Activated naive CD8-positive, alpha-beta T cell (primary cell): ENCODE data around the gene CENPO.

Experiments used
- H3K27ac Mint-ChIP-seq: one replicate; pipeline ENCODE4 v1.8.0; 2021; ENCODE audit warnings: mixed read lengths
- H3K27me3 Mint-ChIP-seq: one replicate; pipeline ENCODE4 v1.8.0; 2021; ENCODE audit warnings: mixed read lengths
- H3K36me3 Mint-ChIP-seq: one replicate; pipeline ENCODE4 v1.8.0; 2021; ENCODE audit warnings: mixed read lengths
- H3K4me1 Mint-ChIP-seq: one replicate; pipeline ENCODE4 v1.8.0; 2021; ENCODE audit warnings: low read depth, mixed read lengths
- H3K4me3 Mint-ChIP-seq: one replicate; pipeline ENCODE4 v1.8.0; 2021; ENCODE audit warnings: mild to moderate bottlenecking, mixed read lengths
- H3K9me3 Mint-ChIP-seq: one replicate; pipeline ENCODE4 v1.8.0; 2021; ENCODE audit warnings: low read depth, mixed read lengths

CENPO gene

GRCh38 chr2:24792874-24793760, at the start of gene CENPO, which contains the start of gene PTRHD1:
CENPO (plus strand) TSS chr2:24793425; CDS start chr2:24793920, 495 bp downstream.
PTRHD1 (minus strand) TSS chr2:24793391; CDS start chr2:24793377, 14 bp downstream.
- no peaks in the 10 kb centered on the region for H3K9me3 Mint-ChIP-seq
- peak within 1 kb of the TSS; percentile 94 for H3K4me3 Mint-ChIP-seq
- peaks cover 10% of the 10 kb centered on the region for H3K36me3 Mint-ChIP-seq
- H3K27me3 Mint-ChIP-seq, result no peaks in the 10 kb centered on the region
- peaks cover 23% of the 10 kb centered on the region for H3K4me1 Mint-ChIP-seq
- peak within 1 kb of the TSS; percentile 100 for H3K27ac Mint-ChIP-seq

GRCh38 chr2:24743924-24744323, 49.3 kb upstream of the CENPO start:
- Mint-ChIP-seq H3K36me3 (peaks cover 9% of the 10 kb centered on the region), H3K27me3 (no peaks in the 10 kb centered on the region), H3K27ac (no peak overlapping the region), H3K4me1 (peaks cover 14% of the 10 kb centered on the region), H3K4me3 (no peak overlapping the region), H3K9me3 (no peaks in the 10 kb centered on the region)

- H3K4me3 Mint-ChIP-seq, result no peak overlapping the region
- H3K9me3 Mint-ChIP-seq, result no peaks in the 10 kb centered on the region
Measured at GRCh38 chr2:24744356-24744755, 48.9 kb upstream of the CENPO start.

GRCh38 chr2:24745825-24746224, 47.4 kb upstream of the CENPO start:
- H3K4me3 Mint-ChIP-seq, result no peak overlapping the region

More at GRCh38 chr2:24744356-24744755, 48.9 kb upstream of the CENPO start:
- Mint-ChIP-seq H3K4me1 (peaks cover 18% of the 10 kb centered on the region), H3K36me3 (peaks cover 13% of the 10 kb centered on the region), H3K27me3 (no peaks in the 10 kb centered on the region), H3K27ac (no peak overlapping the region)

GRCh38 chr2:24747299-24747698, 45.9 kb upstream of the CENPO start:
- Mint-ChIP-seq H3K36me3 (peaks cover 14% of the 10 kb centered on the region), H3K9me3 (no peaks in the 10 kb centered on the region), H3K4me3 (no peak overlapping the region), H3K27ac (no peak overlapping the region), H3K4me1 (peaks cover 18% of the 10 kb centered on the region), H3K27me3 (no peaks in the 10 kb centered on the region)

More at GRCh38 chr2:24745825-24746224, 47.4 kb upstream of the CENPO start:
- H3K9me3 Mint-ChIP-seq, result no peaks in the 10 kb centered on the region
- peaks cover 17% of the 10 kb centered on the region for H3K36me3 Mint-ChIP-seq
- peaks cover 18% of the 10 kb centered on the region for H3K4me1 Mint-ChIP-seq
- H3K27me3 Mint-ChIP-seq, result no peaks in the 10 kb centered on the region
- no peak overlapping the region for H3K27ac Mint-ChIP-seq

- H3K27ac Mint-ChIP-seq, result peak overlapping the region; percentile 7
- peaks cover 11% of the 10 kb centered on the region for H3K36me3 Mint-ChIP-seq
- H3K4me3 Mint-ChIP-seq, result no peak overlapping the region
- no peaks in the 10 kb centered on the region for H3K27me3 Mint-ChIP-seq
- H3K9me3 Mint-ChIP-seq, result no peaks in the 10 kb centered on the region
- H3K4me1 Mint-ChIP-seq, result peaks cover 6% of the 10 kb centered on the region
Measured at GRCh38 chr2:24749069-24749691, 44.0 kb upstream of the CENPO start.

GRCh38 chr2:24754985-24755705, 38.1 kb upstream of the CENPO start:
- no peaks in the 10 kb centered on the region for H3K4me1 Mint-ChIP-seq
- H3K36me3 Mint-ChIP-seq, result peaks cover 6% of the 10 kb centered on the region
- H3K27ac Mint-ChIP-seq, result no peak overlapping the region
- H3K4me3 Mint-ChIP-seq, result no peak overlapping the region
- no peaks in the 10 kb centered on the region for H3K9me3 Mint-ChIP-seq
- no peaks in the 10 kb centered on the region for H3K27me3 Mint-ChIP-seq

- no peak overlapping the region for H3K4me3 Mint-ChIP-seq
- no peaks in the 10 kb centered on the region for H3K27me3 Mint-ChIP-seq
- no peaks in the 10 kb centered on the region for H3K4me1 Mint-ChIP-seq
- H3K36me3 Mint-ChIP-seq, result peaks cover 6% of the 10 kb centered on the region
- H3K9me3 Mint-ChIP-seq, result no peaks in the 10 kb centered on the region
- H3K27ac Mint-ChIP-seq, result no peak overlapping the region
Measured at GRCh38 chr2:24756789-24757188, 36.4 kb upstream of the CENPO start.

GRCh38 chr2:24761866-24762265, 31.4 kb upstream of the CENPO start:
- H3K9me3 Mint-ChIP-seq, result no peaks in the 10 kb centered on the region
- peaks cover 15% of the 10 kb centered on the region for H3K36me3 Mint-ChIP-seq
- H3K27ac Mint-ChIP-seq, result no peak overlapping the region
- no peaks in the 10 kb centered on the region for H3K27me3 Mint-ChIP-seq
- no peak overlapping the region for H3K4me3 Mint-ChIP-seq
- H3K4me1 Mint-ChIP-seq, result peaks cover 5% of the 10 kb centered on the region

- no peaks in the 10 kb centered on the region for H3K9me3 Mint-ChIP-seq
- no peak overlapping the region for H3K27ac Mint-ChIP-seq
- H3K27me3 Mint-ChIP-seq, result no peaks in the 10 kb centered on the region
- peaks cover 5% of the 10 kb centered on the region for H3K4me1 Mint-ChIP-seq
- H3K36me3 Mint-ChIP-seq, result peaks cover 15% of the 10 kb centered on the region
- H3K4me3 Mint-ChIP-seq, result no peak overlapping the region
Measured at GRCh38 chr2:24762518-24762917, 30.7 kb upstream of the CENPO start.

GRCh38 chr2:24763843-24764242, 29.4 kb upstream of the CENPO start:
- Mint-ChIP-seq H3K9me3 (no peaks in the 10 kb centered on the region), H3K27ac (no peak overlapping the region)

GRCh38 chr2:24766609-24767008, 26.6 kb upstream of the CENPO start:
- no peak overlapping the region for H3K27ac Mint-ChIP-seq
- H3K4me1 Mint-ChIP-seq, result peaks cover 5% of the 10 kb centered on the region
- H3K36me3 Mint-ChIP-seq, result peaks cover 16% of the 10 kb centered on the region
- H3K9me3 Mint-ChIP-seq, result no peaks in the 10 kb centered on the region
- no peak overlapping the region for H3K4me3 Mint-ChIP-seq
- H3K27me3 Mint-ChIP-seq, result no peaks in the 10 kb centered on the region

More at GRCh38 chr2:24763843-24764242, 29.4 kb upstream of the CENPO start:
- Mint-ChIP-seq H3K4me1 (peaks cover 5% of the 10 kb centered on the region), H3K27me3 (no peaks in the 10 kb centered on the region), H3K36me3 (peaks cover 15% of the 10 kb centered on the region), H3K4me3 (no peak overlapping the region)

- Mint-ChIP-seq H3K4me1 (peaks cover 5% of the 10 kb centered on the region), H3K27me3 (no peaks in the 10 kb centered on the region), H3K9me3 (no peaks in the 10 kb centered on the region), H3K36me3 (peaks cover 16% of the 10 kb centered on the region), H3K4me3 (no peak overlapping the region), H3K27ac (no peak overlapping the region)
Measured at GRCh38 chr2:24768013-24768412, 25.2 kb upstream of the CENPO start.

GRCh38 chr2:24768601-24769000, 24.6 kb upstream of the CENPO start:
- Mint-ChIP-seq H3K36me3 (peaks cover 16% of the 10 kb centered on the region), H3K4me3 (no peak overlapping the region), H3K27me3 (no peaks in the 10 kb centered on the region), H3K4me1 (peaks cover 5% of the 10 kb centered on the region), H3K9me3 (no peaks in the 10 kb centered on the region), H3K27ac (no peak overlapping the region)

- Mint-ChIP-seq H3K36me3 (peaks cover 11% of the 10 kb centered on the region), H3K27me3 (no peaks in the 10 kb centered on the region), H3K9me3 (no peaks in the 10 kb centered on the region)
Measured at GRCh38 chr2:24771061-24771460, 22.2 kb upstream of the CENPO start.

More at GRCh38 chr2:24771061-24771460, 22.2 kb upstream of the CENPO start:
- H3K4me1 Mint-ChIP-seq, result peaks cover 5% of the 10 kb centered on the region
- no peak overlapping the region for H3K27ac Mint-ChIP-seq
- H3K4me3 Mint-ChIP-seq, result no peak overlapping the region
